ENCODE results near the gene ADAMTS12. TPM values are rescaled to one million over a fixed set of nuclear protein-coding genes. Genes with fewer than 3 reads are reported as not detected.

The ADAMTS12 gene
- total and polyA plus RNA-seq, 7 experiments from 2014 or later = not detected

GRCh38 chr5:33579789-33580188 lies 312.0 kb downstream of the ADAMTS12 start:
- Mint-ChIP-seq H3K36me3 (no peaks in the 10 kb centered on the region), H3K27ac (no peak overlapping the region), H3K4me3 (no peak overlapping the region), H3K9me3 (peaks cover 0 to 9% (median 0%) of the 10 kb centered on the region in 11 donors), H3K4me1 (no peaks in the 10 kb centered on the region), H3K27me3 (peaks cover 0 to 14% (median 3%) of the 10 kb centered on the region in 5 donors)
- POLR2A ChIA-PET = no interaction called here
- ATAC-seq (no peak), DNase-seq (no peak)
- Histone ChIP-seq H3K9me3 (ENCODE audit: control insufficient read depth in 2 of 3, low read length in 3 of 3) (no peaks in the 10 kb centered on the region), H3K4me1 (ENCODE audit: control insufficient read depth in 2 of 2, insufficient read depth in 2 of 2, low read length in 2 of 2) (no peaks in the 10 kb centered on the region), H3K4me3 (ENCODE audit: low read length) (no peak overlapping the region), H3K36me3 (ENCODE audit: control insufficient read depth in 2 of 3, insufficient read depth in 3 of 3, low read length in 3 of 3) (no peaks in the 10 kb centered on the region), H3K27me3 (ENCODE audit: control insufficient read depth in 2 of 2, insufficient read depth in 2 of 2, low read length in 2 of 2) (no peaks in the 10 kb centered on the region), H3K27ac (ENCODE audit: low read depth, low read length) (no peak overlapping the region)
- intact Hi-C loops (cut with micrococcal nuclease) = no loop called here
- CTCF ChIA-PET = interaction anchor here (0.7 kb wide), 1 partner anchor 294 kb away, joined by 3 read pairs; no protein-coding TSS in a partner anchor

GRCh38 chr5:33579152-33579551 lies 312.6 kb downstream of the ADAMTS12 start:
- Histone ChIP-seq H3K36me3 (ENCODE audit: control insufficient read depth in 2 of 3, insufficient read depth in 3 of 3, low read length in 3 of 3) (no peaks in the 10 kb centered on the region), H3K27ac (ENCODE audit: low read depth, low read length) (no peak overlapping the region), H3K27me3 (ENCODE audit: control insufficient read depth in 2 of 2, insufficient read depth in 2 of 2, low read length in 2 of 2) (no peaks in the 10 kb centered on the region), H3K4me1 (ENCODE audit: control insufficient read depth in 2 of 2, insufficient read depth in 2 of 2, low read length in 2 of 2) (no peaks in the 10 kb centered on the region), H3K9me3 (ENCODE audit: control insufficient read depth in 2 of 3, low read length in 3 of 3) (no peaks in the 10 kb centered on the region), H3K4me3 (ENCODE audit: low read length) (no peak overlapping the region)
- intact Hi-C loops (cut with micrococcal nuclease) = no loop called here
- H3K4me3 Mint-ChIP-seq = no peak overlapping the region
- POLR2A ChIA-PET = no interaction called here
- no peaks in the 10 kb centered on the region for H3K4me1 Mint-ChIP-seq
- H3K9me3 Mint-ChIP-seq = peaks cover 0 to 9% (median 0%) of the 10 kb centered on the region in 11 donors
- H3K27me3 Mint-ChIP-seq = peaks cover 0 to 14% (median 3%) of the 10 kb centered on the region in 5 donors
- no peak overlapping the region for H3K27ac Mint-ChIP-seq
- no peak for DNase-seq
- CTCF ChIA-PET = interaction anchor here (0.7 kb wide), 1 partner anchor 295 kb away, joined by 3 read pairs; no protein-coding TSS in a partner anchor
- ATAC-seq = no peak
- no peaks in the 10 kb centered on the region for H3K36me3 Mint-ChIP-seq

GRCh38 chr5:33576726-33577590 lies 314.8 kb downstream of the ADAMTS12 start:
- Mint-ChIP-seq H3K27ac (no peak overlapping the region), H3K4me3 (no peak overlapping the region), H3K27me3 (peaks cover 0 to 14% (median 0%) of the 10 kb centered on the region in 5 donors), H3K36me3 (no peaks in the 10 kb centered on the region), H3K4me1 (no peaks in the 10 kb centered on the region), H3K9me3 (peaks cover 0 to 9% (median 0%) of the 10 kb centered on the region in 11 donors)
- Histone ChIP-seq H3K9me3 (ENCODE audit: control insufficient read depth in 2 of 3, low read length in 3 of 3) (no peaks in the 10 kb centered on the region), H3K36me3 (ENCODE audit: control insufficient read depth in 2 of 3, insufficient read depth in 3 of 3, low read length in 3 of 3) (no peaks in the 10 kb centered on the region), H3K4me3 (ENCODE audit: low read length) (no peak overlapping the region), H3K27ac (ENCODE audit: low read depth, low read length) (no peak overlapping the region), H3K27me3 (ENCODE audit: control insufficient read depth in 2 of 2, insufficient read depth in 2 of 2, low read length in 2 of 2) (no peaks in the 10 kb centered on the region), H3K4me1 (ENCODE audit: control insufficient read depth in 2 of 2, insufficient read depth in 2 of 2, low read length in 2 of 2) (no peaks in the 10 kb centered on the region)
- ChIA-PET POLR2A (no interaction called here), CTCF (interaction anchor here (1.5 kb wide), 1 partner anchor 12 kb away, joined by 4 read pairs; no protein-coding TSS in a partner anchor)
- intact Hi-C loops (cut with micrococcal nuclease) = no loop called here
- no peak for DNase-seq
- ATAC-seq = no peak

- Mint-ChIP-seq H3K27me3 (peaks cover 0 to 5% (median 0%) of the 10 kb centered on the region in 5 donors), H3K4me3 (no peak overlapping the region), H3K4me1 (no peaks in the 10 kb centered on the region), H3K27ac (no peak overlapping the region), H3K9me3 (peaks cover 0 to 6% (median 0%) of the 10 kb centered on the region in 11 donors), H3K36me3 (no peaks in the 10 kb centered on the region)
- intact Hi-C loops (cut with micrococcal nuclease) = no loop called here
- POLR2A ChIA-PET = no interaction called here
- Histone ChIP-seq H3K9me3 (ENCODE audit: control insufficient read depth in 2 of 3, low read length in 3 of 3) (no peaks in the 10 kb centered on the region), H3K27ac (ENCODE audit: low read depth, low read length) (no peak overlapping the region), H3K36me3 (ENCODE audit: control insufficient read depth in 2 of 3, insufficient read depth in 3 of 3, low read length in 3 of 3) (no peaks in the 10 kb centered on the region), H3K27me3 (ENCODE audit: control insufficient read depth in 2 of 2, insufficient read depth in 2 of 2, low read length in 2 of 2) (no peaks in the 10 kb centered on the region), H3K4me3 (ENCODE audit: low read length) (no peak overlapping the region), H3K4me1 (ENCODE audit: control insufficient read depth in 2 of 2, insufficient read depth in 2 of 2, low read length in 2 of 2) (no peaks in the 10 kb centered on the region)
- DNase-seq (no peak), ATAC-seq (no peak)
- CTCF ChIA-PET = interaction anchor here (0.8 kb wide), 1 partner anchor 241 kb away, joined by 5 read pairs; no protein-coding TSS in a partner anchor
These were observed 326.5 kb downstream of the ADAMTS12 start for GRCh38 chr5:33565324-33565723.

- Histone ChIP-seq H3K4me3 (ENCODE audit: low read length) (no peak overlapping the region), H3K27ac (ENCODE audit: low read depth, low read length) (no peak overlapping the region), H3K27me3 (ENCODE audit: control insufficient read depth in 2 of 2, insufficient read depth in 2 of 2, low read length in 2 of 2) (no peaks in the 10 kb centered on the region), H3K4me1 (ENCODE audit: control insufficient read depth in 2 of 2, insufficient read depth in 2 of 2, low read length in 2 of 2) (no peaks in the 10 kb centered on the region), H3K36me3 (ENCODE audit: control insufficient read depth in 2 of 3, insufficient read depth in 3 of 3, low read length in 3 of 3) (no peaks in the 10 kb centered on the region), H3K9me3 (ENCODE audit: control insufficient read depth in 2 of 3, low read length in 3 of 3) (no peaks in the 10 kb centered on the region)
- DNase-seq = no peak
- Mint-ChIP-seq H3K36me3 (no peaks in the 10 kb centered on the region), H3K4me1 (no peaks in the 10 kb centered on the region), H3K9me3 (peaks cover 0 to 3% (median 0%) of the 10 kb centered on the region in 11 donors), H3K27me3 (peaks cover 0 to 5% (median 0%) of the 10 kb centered on the region in 5 donors), H3K4me3 (no peak overlapping the region), H3K27ac (no peak overlapping the region)
- ATAC-seq = no peak
- ChIA-PET POLR2A (no interaction called here), CTCF (no interaction called here)
- intact Hi-C loops (cut with micrococcal nuclease) = no loop called here
These were observed 327.5 kb downstream of the ADAMTS12 start for GRCh38 chr5:33563983-33564908.

- DNase-seq (no peak), ATAC-seq (no peak)
- POLR2A ChIA-PET = no interaction called here
- H3K27ac Mint-ChIP-seq = no peak overlapping the region
- H3K9me3 Mint-ChIP-seq = peaks cover 0 to 3% (median 0%) of the 10 kb centered on the region in 11 donors
- intact Hi-C loops (cut with micrococcal nuclease) = no loop called here
- no peaks in the 10 kb centered on the region for H3K4me1 Mint-ChIP-seq
- H3K27me3 Mint-ChIP-seq = peaks cover 0 to 5% (median 0%) of the 10 kb centered on the region in 5 donors
- Histone ChIP-seq H3K9me3 (ENCODE audit: control insufficient read depth in 2 of 3, low read length in 3 of 3) (no peaks in the 10 kb centered on the region), H3K4me1 (ENCODE audit: control insufficient read depth in 2 of 2, insufficient read depth in 2 of 2, low read length in 2 of 2) (no peaks in the 10 kb centered on the region), H3K36me3 (ENCODE audit: control insufficient read depth in 2 of 3, insufficient read depth in 3 of 3, low read length in 3 of 3) (no peaks in the 10 kb centered on the region), H3K4me3 (ENCODE audit: low read length) (no peak overlapping the region), H3K27me3 (ENCODE audit: control insufficient read depth in 2 of 2, insufficient read depth in 2 of 2, low read length in 2 of 2) (no peaks in the 10 kb centered on the region), H3K27ac (ENCODE audit: low read depth, low read length) (no peak overlapping the region)
- CTCF ChIA-PET = no interaction called here
- no peaks in the 10 kb centered on the region for H3K36me3 Mint-ChIP-seq
- no peak overlapping the region for H3K4me3 Mint-ChIP-seq
These were observed 328.3 kb downstream of the ADAMTS12 start for GRCh38 chr5:33563530-33563929.
